ENCODE data around the gene B3GLCT.

Gene B3GLCT

GRCh38 chr13:31248361-31248760 lies 48.6 kb downstream of the B3GLCT start:
- Histone ChIP-seq H3K4me3 (ENCODE audit: low read depth in 1 of 2, low read length in 2 of 2) (no peak overlapping the region), H3K36me3 (ENCODE audit: control insufficient read depth in 1 of 2, insufficient read depth in 2 of 2, low read length in 2 of 2) (no peaks in the 10 kb centered on the region), H3K9me3 (ENCODE audit: control insufficient read depth in 1 of 2, low read length in 2 of 2) (no peaks in the 10 kb centered on the region), H3K27me3 (ENCODE audit: low read depth, low read length) (no peaks in the 10 kb centered on the region), H3K4me1 (ENCODE audit: control insufficient read depth in 1 of 2, insufficient read depth in 2 of 2, low read length in 2 of 2) (no peaks in the 10 kb centered on the region), H3K27ac (ENCODE audit: low read length) (no peak overlapping the region)

GRCh38 chr13:31248965-31249539 lies 49.3 kb downstream of the B3GLCT start:
- H3K27ac ChIP-seq (ENCODE audit: low read length): no peak overlapping the region
- no peaks in the 10 kb centered on the region for H3K4me1 ChIP-seq (ENCODE audit: control insufficient read depth in 1 of 2, insufficient read depth in 2 of 2, low read length in 2 of 2)
- no peaks in the 10 kb centered on the region for H3K27me3 ChIP-seq (ENCODE audit: low read depth, low read length)
- H3K36me3 ChIP-seq (ENCODE audit: control insufficient read depth in 1 of 2, insufficient read depth in 2 of 2, low read length in 2 of 2): no peaks in the 10 kb centered on the region
- no peak overlapping the region for H3K4me3 ChIP-seq (ENCODE audit: low read depth in 1 of 2, low read length in 2 of 2)
- H3K9me3 ChIP-seq (ENCODE audit: control insufficient read depth in 1 of 2, low read length in 2 of 2): no peaks in the 10 kb centered on the region

GRCh38 chr13:31250435-31250834 lies 50.7 kb downstream of the B3GLCT start:
- H3K27me3 ChIP-seq (ENCODE audit: low read depth, low read length): no peaks in the 10 kb centered on the region
- H3K27ac ChIP-seq (ENCODE audit: low read length): no peak overlapping the region
- H3K36me3 ChIP-seq (ENCODE audit: control insufficient read depth in 1 of 2, insufficient read depth in 2 of 2, low read length in 2 of 2): no peaks in the 10 kb centered on the region
- H3K4me1 ChIP-seq (ENCODE audit: control insufficient read depth in 1 of 2, insufficient read depth in 2 of 2, low read length in 2 of 2): no peaks in the 10 kb centered on the region
- H3K4me3 ChIP-seq (ENCODE audit: low read depth in 1 of 2, low read length in 2 of 2): no peak overlapping the region
- H3K9me3 ChIP-seq (ENCODE audit: control insufficient read depth in 1 of 2, low read length in 2 of 2): peaks cover 0 to under 1% of the 10 kb centered on the region in 2 donors

- Histone ChIP-seq H3K4me3 (ENCODE audit: low read depth in 1 of 2, low read length in 2 of 2) (no peak overlapping the region), H3K27ac (ENCODE audit: low read length) (no peak overlapping the region), H3K27me3 (ENCODE audit: low read depth, low read length) (no peaks in the 10 kb centered on the region), H3K36me3 (ENCODE audit: control insufficient read depth in 1 of 2, insufficient read depth in 2 of 2, low read length in 2 of 2) (peaks cover 0 to 24% of the 10 kb centered on the region in 2 donors), H3K9me3 (ENCODE audit: control insufficient read depth in 1 of 2, low read length in 2 of 2) (peaks cover 5 to 24% of the 10 kb centered on the region in 2 donors), H3K4me1 (ENCODE audit: control insufficient read depth in 1 of 2, insufficient read depth in 2 of 2, low read length in 2 of 2) (no peaks in the 10 kb centered on the region)
These were observed 61.5 kb downstream of the B3GLCT start for GRCh38 chr13:31261241-31261640.

- Histone ChIP-seq H3K4me1 (ENCODE audit: control insufficient read depth in 1 of 2, insufficient read depth in 2 of 2, low read length in 2 of 2) (no peaks in the 10 kb centered on the region), H3K36me3 (ENCODE audit: control insufficient read depth in 1 of 2, insufficient read depth in 2 of 2, low read length in 2 of 2) (peaks cover 0 to 19% of the 10 kb centered on the region in 2 donors), H3K27ac (ENCODE audit: low read length) (no peak overlapping the region), H3K9me3 (ENCODE audit: control insufficient read depth in 1 of 2, low read length in 2 of 2) (peaks cover 5 to 10% of the 10 kb centered on the region in 2 donors), H3K27me3 (ENCODE audit: low read depth, low read length) (no peaks in the 10 kb centered on the region), H3K4me3 (ENCODE audit: low read depth in 1 of 2, low read length in 2 of 2) (no peak overlapping the region)
These were observed 63.6 kb downstream of the B3GLCT start for GRCh38 chr13:31263346-31263745.

GRCh38 chr13:31264151-31264550 lies 64.4 kb downstream of the B3GLCT start:
- Histone ChIP-seq H3K9me3 (ENCODE audit: control insufficient read depth in 1 of 2, low read length in 2 of 2) (peaks cover 0 to 4% of the 10 kb centered on the region in 2 donors), H3K36me3 (ENCODE audit: control insufficient read depth in 1 of 2, insufficient read depth in 2 of 2, low read length in 2 of 2) (peaks cover 0 to 17% of the 10 kb centered on the region in 2 donors), H3K27ac (ENCODE audit: low read length) (no peak overlapping the region), H3K4me1 (ENCODE audit: control insufficient read depth in 1 of 2, insufficient read depth in 2 of 2, low read length in 2 of 2) (no peaks in the 10 kb centered on the region), H3K27me3 (ENCODE audit: low read depth, low read length) (no peaks in the 10 kb centered on the region), H3K4me3 (ENCODE audit: low read depth in 1 of 2, low read length in 2 of 2) (no peak overlapping the region)

GRCh38 chr13:31267126-31267784 lies 67.5 kb downstream of the B3GLCT start:
- H3K27ac ChIP-seq (ENCODE audit: low read length): no peak overlapping the region
- H3K4me1 ChIP-seq (ENCODE audit: control insufficient read depth in 1 of 2, insufficient read depth in 2 of 2, low read length in 2 of 2): no peaks in the 10 kb centered on the region
- H3K9me3 ChIP-seq (ENCODE audit: control insufficient read depth in 1 of 2, low read length in 2 of 2): peaks cover 0 to 8% of the 10 kb centered on the region in 2 donors
- H3K36me3 ChIP-seq (ENCODE audit: control insufficient read depth in 1 of 2, insufficient read depth in 2 of 2, low read length in 2 of 2): peaks cover 0 to 32% of the 10 kb centered on the region in 2 donors
- H3K4me3 ChIP-seq (ENCODE audit: low read depth in 1 of 2, low read length in 2 of 2): no peak overlapping the region
- no peaks in the 10 kb centered on the region for H3K27me3 ChIP-seq (ENCODE audit: low read depth, low read length)

- H3K36me3 ChIP-seq (ENCODE audit: control insufficient read depth in 1 of 2, insufficient read depth in 2 of 2, low read length in 2 of 2): peaks cover 0 to 35% of the 10 kb centered on the region in 2 donors
- no peak overlapping the region for H3K4me3 ChIP-seq (ENCODE audit: low read depth in 1 of 2, low read length in 2 of 2)
- no peaks in the 10 kb centered on the region for H3K27me3 ChIP-seq (ENCODE audit: low read depth, low read length)
- H3K27ac ChIP-seq (ENCODE audit: low read length): no peak overlapping the region
- no peaks in the 10 kb centered on the region for H3K4me1 ChIP-seq (ENCODE audit: control insufficient read depth in 1 of 2, insufficient read depth in 2 of 2, low read length in 2 of 2)
- H3K9me3 ChIP-seq (ENCODE audit: control insufficient read depth in 1 of 2, low read length in 2 of 2): peaks cover 0 to 10% of the 10 kb centered on the region in 2 donors
These were observed 74.6 kb downstream of the B3GLCT start for GRCh38 chr13:31274390-31274789.

GRCh38 chr13:31276421-31276820 lies 76.6 kb downstream of the B3GLCT start:
- no peak overlapping the region for H3K27ac ChIP-seq (ENCODE audit: low read length)
- no peaks in the 10 kb centered on the region for H3K4me1 ChIP-seq (ENCODE audit: control insufficient read depth in 1 of 2, insufficient read depth in 2 of 2, low read length in 2 of 2)
- peaks cover 0 to 19% of the 10 kb centered on the region in 2 donors for H3K36me3 ChIP-seq (ENCODE audit: control insufficient read depth in 1 of 2, insufficient read depth in 2 of 2, low read length in 2 of 2)
- H3K9me3 ChIP-seq (ENCODE audit: control insufficient read depth in 1 of 2, low read length in 2 of 2): peaks cover 0 to 2% of the 10 kb centered on the region in 2 donors
- H3K4me3 ChIP-seq (ENCODE audit: low read depth in 1 of 2, low read length in 2 of 2): no peak overlapping the region
- H3K27me3 ChIP-seq (ENCODE audit: low read depth, low read length): no peaks in the 10 kb centered on the region

- Histone ChIP-seq H3K9me3 (ENCODE audit: control insufficient read depth in 1 of 2, low read length in 2 of 2) (peaks cover 0 to 2% of the 10 kb centered on the region in 2 donors), H3K4me1 (ENCODE audit: control insufficient read depth in 1 of 2, insufficient read depth in 2 of 2, low read length in 2 of 2) (no peaks in the 10 kb centered on the region), H3K4me3 (ENCODE audit: low read depth in 1 of 2, low read length in 2 of 2) (no peak overlapping the region), H3K36me3 (ENCODE audit: control insufficient read depth in 1 of 2, insufficient read depth in 2 of 2, low read length in 2 of 2) (peaks cover 0 to 19% of the 10 kb centered on the region in 2 donors), H3K27ac (ENCODE audit: low read length) (no peak overlapping the region), H3K27me3 (ENCODE audit: low read depth, low read length) (no peaks in the 10 kb centered on the region)
These were observed 79.1 kb downstream of the B3GLCT start for GRCh38 chr13:31278869-31279268.

- Histone ChIP-seq H3K36me3 (ENCODE audit: control insufficient read depth in 1 of 2, insufficient read depth in 2 of 2, low read length in 2 of 2) (peaks cover 11 to 14% of the 10 kb centered on the region in 2 donors), H3K9me3 (ENCODE audit: control insufficient read depth in 1 of 2, low read length in 2 of 2) (peaks cover 0 to 2% of the 10 kb centered on the region in 2 donors), H3K27ac (ENCODE audit: low read length) (no peak overlapping the region), H3K4me1 (ENCODE audit: control insufficient read depth in 1 of 2, insufficient read depth in 2 of 2, low read length in 2 of 2) (no peaks in the 10 kb centered on the region), H3K4me3 (ENCODE audit: low read depth in 1 of 2, low read length in 2 of 2) (no peak overlapping the region), H3K27me3 (ENCODE audit: low read depth, low read length) (no peaks in the 10 kb centered on the region)
These were observed 83.1 kb downstream of the B3GLCT start for GRCh38 chr13:31282741-31283455.
